T-helper 2 cell (primary cell): ENCODE measurements around the gene ATP2B2.
"Not testable (repeated sequence)": the region's sequence is repeated elsewhere in the genome, so short reads cannot be mapped to it uniquely, and the experiment has no call there.

Source experiments
- DNase-seq, 5 experiments: peaks; one replicate each; pipeline versions ENCODE4 v3.0.0 to v3.0.0-alpha.2; 2012 to 2022

ATP2B2 gene

DNA sequence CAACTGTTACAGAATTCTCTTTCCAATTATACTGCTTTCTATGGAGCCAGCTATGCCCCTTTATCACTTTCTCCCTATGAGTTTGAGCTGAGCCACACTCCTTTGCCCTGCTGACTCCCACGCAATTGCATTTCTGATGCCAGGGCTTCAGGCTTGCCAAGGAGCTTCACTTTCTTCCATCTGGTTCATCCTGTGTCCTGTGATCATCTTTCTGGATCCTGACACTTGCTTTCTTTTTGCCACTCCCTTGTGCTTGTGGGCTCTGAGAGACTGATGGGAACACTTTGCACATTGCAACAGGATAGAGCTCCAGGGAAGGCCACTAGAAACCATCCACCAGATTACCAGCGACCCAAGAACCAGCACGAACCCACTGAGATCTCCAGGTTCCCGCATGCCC, 107.5 kb downstream of the ATP2B2 start:
- no peak for DNase-seq

DNA sequence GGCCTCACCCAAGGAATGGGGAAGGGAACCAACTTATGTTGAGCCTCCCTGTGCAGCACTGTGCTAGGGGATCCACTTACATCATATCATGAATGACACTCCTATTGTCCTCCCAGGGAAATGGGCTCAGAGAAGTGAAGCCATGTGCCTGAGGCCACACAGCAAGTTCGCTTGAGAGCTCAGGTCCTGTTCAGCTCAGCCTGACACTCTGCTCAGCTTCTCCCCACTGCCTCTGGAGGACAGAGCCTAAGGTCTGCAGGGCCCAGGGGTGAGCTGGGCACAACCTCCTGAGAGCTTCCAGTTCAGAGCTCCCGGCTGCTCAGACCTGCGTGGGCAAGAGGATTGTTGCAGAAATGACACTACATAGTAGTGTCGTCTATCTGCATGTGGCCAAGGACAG, 108.5 kb downstream of the ATP2B2 start:
- no peak for DNase-seq

- peak in 1 of 5 experiments; percentile 43 for DNase-seq
These were observed 109.3 kb downstream of the ATP2B2 start for GRCh38 chr3:10396083-10396482.

- DNase-seq: peak in 3 of 5 experiments; percentile 20 to 84 (median 48)
These were observed 109.7 kb downstream of the ATP2B2 start for GRCh38 chr3:10395671-10396070.

GRCh38 chr3:10395196-10395595, 110.2 kb downstream of the ATP2B2 start:
- peak in 1 of 5 experiments; percentile 17 for DNase-seq

DNA sequence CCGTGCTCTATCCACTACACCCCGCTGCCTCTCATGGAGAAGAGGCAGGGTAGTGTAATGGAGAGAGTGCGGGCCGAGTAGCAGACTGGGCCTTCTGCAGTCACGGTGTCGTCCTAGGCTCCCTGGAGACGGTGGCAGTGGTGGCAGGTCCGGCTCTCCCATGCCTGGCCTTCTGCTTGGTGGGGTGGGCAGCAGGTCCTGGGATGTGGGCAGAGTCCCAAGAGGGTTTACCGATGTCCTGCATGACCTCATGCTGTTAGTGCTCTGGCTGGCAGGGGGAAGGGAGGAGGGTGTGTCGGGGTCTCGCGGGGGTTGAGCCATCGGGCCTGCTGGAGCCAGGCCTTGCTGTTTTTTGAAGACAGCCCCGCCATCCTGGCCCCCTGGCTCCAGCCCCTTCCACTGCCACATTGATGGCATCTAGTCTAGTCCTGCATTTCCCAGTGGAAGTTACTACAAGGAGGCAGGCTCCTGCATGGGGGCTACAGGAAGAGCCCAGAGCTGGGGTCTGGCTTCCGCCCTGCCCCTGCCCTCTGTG, 110.8 kb downstream of the ATP2B2 start:
- no peak for DNase-seq

DNA sequence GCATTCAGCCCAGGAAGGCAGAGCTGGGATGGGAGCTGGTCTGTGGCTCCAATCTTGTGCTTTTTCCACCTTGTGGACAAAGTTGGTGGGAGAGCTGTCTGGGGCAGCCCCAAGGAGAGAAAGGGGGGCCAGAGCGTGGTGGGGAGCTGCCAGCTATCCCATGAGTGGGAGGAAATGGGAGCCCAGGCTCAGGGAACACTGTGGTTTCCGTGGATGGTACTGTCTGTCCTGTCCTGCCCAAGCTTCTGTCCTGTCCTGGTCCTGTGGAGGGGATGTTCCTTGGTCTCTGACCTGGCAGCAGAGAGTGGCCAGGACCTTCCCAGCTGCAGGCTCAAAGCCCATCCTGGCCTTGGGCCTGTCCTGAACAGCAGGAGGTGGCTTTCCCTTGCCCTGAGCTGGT, 111.9 kb downstream of the ATP2B2 start:
- DNase-seq: no peak

DNA sequence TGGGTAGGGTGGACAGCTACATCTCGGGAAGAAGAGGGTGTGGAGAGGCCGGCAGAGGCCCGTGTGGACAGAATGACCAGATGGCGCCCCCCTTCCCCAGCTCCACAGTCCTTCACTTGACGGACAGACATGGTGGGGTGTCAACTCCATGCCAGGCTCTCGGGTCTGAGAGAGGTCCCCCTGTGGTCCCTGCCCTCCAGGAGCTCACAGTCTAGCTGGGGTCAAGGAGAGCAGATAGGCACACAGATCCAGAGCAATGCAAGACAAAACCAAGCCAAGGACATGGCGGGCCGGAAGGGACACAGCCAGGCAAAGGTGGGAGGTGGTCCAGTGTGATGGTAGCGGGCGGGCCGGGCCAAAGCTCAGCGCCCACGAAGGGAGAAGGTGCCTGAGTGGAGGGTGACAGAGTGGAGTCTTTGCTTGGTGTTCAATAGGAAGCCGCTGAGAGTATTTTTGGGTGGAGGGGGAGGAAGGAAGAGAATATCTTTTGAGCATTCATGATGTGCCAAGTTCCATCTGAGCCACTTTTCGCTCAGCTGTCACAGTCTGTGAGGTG, 112.4 kb downstream of the ATP2B2 start:
- no peak for DNase-seq

GRCh38 chr3:10392244-10392643, 113.1 kb downstream of the ATP2B2 start:
- no peak for DNase-seq

GRCh38 chr3:10391391-10391790, 114.0 kb downstream of the ATP2B2 start:
- DNase-seq: peak in 1 of 5 experiments; percentile 57

DNA sequence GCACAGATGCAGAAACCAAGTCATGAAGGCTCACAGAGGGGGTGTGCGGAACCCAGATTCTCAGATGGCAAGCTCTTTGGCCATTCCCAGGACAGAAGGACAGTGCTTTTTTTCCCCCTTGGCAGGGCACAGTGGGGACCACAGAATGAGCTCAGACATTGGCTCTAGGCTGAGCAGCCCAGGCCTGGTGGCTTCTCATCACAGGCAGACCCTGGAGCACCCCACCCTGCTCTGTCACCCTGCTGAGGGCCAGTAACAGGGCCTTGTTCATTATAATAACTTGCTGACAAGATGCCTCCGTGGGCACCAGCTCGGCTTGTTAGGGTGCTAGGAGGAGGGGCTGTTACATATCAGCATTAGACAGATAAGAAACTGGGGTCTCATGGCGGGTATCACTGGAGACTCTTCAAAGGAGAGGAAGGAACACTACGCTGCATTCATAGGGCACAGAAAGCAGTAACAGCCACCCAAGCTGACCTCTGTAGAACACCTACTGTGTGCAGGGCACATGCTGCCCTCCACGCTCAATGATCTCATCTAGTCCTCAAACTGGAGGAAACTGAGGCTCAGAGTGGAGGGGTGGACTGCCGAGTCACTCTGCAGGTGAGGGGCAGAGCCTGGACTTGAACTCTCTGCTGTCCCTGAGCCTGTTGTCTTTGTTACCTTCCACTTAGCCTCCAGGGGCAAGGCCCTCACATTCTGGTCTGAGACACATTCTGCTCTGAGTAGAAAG, 114.6 kb downstream of the ATP2B2 start:
- no peak for DNase-seq

DNA sequence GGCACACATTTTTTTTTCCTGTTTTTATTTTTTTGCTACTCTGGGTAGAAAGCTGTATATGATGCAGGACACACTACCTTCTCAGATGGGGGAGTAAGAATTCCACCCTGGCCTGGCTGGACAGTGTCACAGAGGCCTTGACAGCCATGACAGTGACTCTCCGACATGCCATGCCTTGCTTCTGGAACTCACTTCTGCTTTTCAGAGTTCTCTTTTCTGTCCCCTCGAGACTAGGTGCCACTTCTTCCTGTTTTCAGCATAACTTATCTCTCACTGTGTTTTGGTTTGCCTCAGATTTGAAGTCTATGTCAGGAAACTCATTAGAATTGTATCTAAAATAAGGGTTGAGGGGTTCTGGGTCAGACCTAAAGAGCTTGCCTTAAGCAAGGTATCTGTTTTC, 115.4 kb downstream of the ATP2B2 start:
- DNase-seq: no peak

DNA sequence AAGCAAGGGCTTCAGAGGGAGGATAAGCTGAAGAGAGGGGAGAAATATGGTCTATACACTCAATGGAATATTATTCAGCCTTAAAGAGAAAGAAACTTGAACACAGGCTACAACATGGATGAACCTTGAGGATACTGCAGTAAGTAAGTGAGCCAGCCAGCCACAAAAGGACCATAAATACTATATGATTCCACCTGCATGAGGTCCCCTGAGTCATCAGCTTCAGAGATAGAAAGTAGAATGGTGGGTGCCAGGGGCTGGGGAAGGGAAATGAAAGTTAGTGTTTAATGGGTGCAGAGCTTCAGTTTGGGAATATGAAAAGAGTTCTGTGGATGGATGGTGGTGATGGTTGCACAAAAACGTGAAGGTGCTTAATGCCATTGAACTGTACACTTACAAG, 116.0 kb downstream of the ATP2B2 start:
- DNase-seq: no peak

- DNase-seq: peak in 2 of 5 experiments; percentile 17 to 58
These were observed 117.3 kb downstream of the ATP2B2 start for GRCh38 chr3:10387881-10388609.

DNA sequence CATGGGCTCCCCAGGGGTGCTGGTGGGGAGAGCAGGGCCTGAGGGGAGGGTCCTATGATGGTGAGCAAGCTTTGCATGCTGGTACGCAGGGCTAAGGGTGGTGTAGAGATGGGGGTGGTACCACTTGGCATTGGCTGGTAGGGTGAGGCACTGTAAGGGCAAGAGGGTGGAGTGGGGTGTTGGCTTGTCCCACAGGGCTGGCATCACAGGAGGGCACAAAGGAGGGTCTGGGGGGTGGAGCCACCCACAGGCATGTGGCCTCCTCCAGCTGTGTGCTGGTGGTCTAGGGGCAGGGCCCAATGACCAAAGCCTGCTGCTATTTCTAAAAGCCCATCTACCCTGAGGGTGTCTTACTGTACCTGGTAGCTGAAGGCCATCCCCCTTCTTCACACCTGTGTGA, 119.3 kb downstream of the ATP2B2 start:
- no peak for DNase-seq

DNA sequence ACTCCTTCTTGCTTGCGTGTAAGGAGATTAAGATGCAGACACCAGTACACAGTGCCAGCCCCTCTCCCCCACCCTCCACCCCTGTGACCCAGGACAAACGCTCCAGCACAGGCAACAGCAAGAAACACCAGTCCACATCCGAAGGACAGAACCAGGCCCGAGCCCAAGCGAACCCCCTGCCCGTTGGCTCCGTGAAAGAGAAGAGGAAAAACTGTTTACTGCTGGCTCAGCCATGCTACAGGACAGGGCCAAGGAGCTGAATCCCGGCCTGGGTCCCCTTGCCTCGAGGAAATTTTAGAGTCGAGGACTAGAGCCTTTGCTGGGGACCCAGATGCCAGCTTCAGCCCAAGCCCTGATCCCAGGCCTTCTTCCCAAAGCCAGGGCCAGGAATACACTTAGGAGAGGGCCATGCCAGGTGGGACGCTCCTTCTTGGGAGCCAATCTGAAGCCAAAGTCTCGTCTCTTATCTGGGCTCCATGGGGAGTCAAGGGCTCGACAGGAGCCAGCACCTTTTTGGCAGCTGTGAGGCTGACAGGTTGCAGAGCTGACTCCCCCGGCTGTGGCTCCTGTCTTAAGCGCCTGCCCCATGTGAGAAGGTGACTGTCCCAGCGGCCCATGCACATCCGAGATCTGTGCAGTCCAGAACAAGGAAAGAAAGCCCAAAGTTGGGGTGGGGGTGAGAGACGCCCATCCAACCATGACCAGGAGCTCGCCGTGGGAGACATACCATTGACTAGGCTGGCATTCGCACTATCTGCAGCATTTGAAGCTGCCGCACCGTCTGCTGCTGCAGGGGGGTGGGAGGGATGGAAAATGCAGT, 120.6 kb downstream of the ATP2B2 start:
- no peak for DNase-seq

DNA sequence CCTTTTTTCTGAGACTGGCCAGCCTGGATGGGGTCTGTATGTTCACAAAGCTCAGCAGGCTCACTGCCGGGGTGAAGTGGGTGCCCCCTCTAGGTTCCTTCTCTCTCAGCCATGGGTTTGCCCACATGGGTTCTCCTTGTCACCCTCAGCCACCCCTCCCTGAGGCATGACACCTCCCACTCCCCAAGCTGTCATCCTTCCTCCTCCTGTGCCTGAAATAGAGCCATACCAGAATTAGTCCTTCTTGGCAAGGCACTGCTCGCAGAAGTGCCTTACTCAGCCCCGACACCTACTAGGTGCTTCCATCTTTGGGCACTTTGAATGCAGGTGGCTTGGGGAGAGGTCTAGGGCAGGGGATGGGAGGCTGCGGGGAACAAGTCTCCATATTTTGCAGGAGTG, 121.5 kb downstream of the ATP2B2 start:
- no peak for DNase-seq

- DNase-seq: no peak
These were observed 122.2 kb downstream of the ATP2B2 start for GRCh38 chr3:10382892-10383849.

- not testable (repeated sequence) for DNase-seq
These were observed 122.9 kb downstream of the ATP2B2 start for GRCh38 chr3:10382445-10382844.

GRCh38 chr3:10381336-10381735, 124.0 kb downstream of the ATP2B2 start:
- DNase-seq: no peak

DNA sequence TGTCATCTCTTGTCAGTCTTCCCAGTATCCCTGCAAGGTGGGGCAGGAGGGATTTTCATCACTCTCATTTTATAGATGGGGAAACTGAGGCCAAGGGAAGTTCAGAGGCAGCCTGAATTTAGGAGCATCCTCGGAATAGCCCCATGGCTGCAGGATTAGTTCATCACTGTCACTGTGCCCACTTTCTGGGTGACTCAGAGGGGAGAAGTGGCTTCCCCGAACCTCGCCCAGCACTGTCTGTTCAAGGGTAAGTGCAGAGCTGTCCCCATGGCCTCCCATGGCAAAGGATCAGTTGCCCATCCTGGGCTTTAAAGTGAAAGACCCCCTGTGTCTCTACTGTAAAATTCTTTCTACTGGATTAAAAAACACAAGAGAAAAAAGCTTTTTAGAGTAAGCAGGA, 124.5 kb downstream of the ATP2B2 start:
- DNase-seq: no peak

DNA sequence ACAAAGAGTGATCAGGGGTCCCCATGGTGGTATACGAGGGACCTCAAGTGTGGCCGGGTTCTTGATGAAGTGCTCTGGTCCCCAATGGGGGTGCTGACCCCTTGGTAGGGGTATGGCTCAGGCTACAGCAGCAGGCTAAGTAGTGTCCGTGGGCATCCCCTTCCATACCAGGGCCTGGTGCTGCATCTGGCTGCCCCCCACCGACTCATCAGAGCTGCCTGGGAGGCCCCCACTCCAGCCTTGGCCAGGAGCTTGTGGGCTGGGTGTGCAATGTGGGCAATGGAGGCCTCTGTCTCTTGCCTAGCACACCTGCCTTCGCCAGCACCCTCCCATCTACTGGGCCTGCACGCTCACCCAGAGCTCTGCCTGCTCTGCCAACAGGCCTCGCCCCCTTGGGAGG, 125.4 kb downstream of the ATP2B2 start:
- DNase-seq: no peak
